H1 (cell line): Measurements from ENCODE around the gene NHS.

Experiments used
- BRCA1 ChIP-seq: IDR thresholded peaks from 2 replicates; pipeline ENCODE4 v1.6.1; 2012; ENCODE audit warnings: low read depth, low read length, improper control_type of control experiment
- CEBPB ChIP-seq: IDR thresholded peaks from 2 replicates; pipeline ENCODE4 v1.6.1; 2012; ENCODE audit warnings: low read depth, low read length
- KDM1A ChIP-seq: fragments of 200-600, 300-600 bp; sonication (generic); IDR thresholded peaks from 2 replicates; pipeline ENCODE4 v1.7.1; 2016; ENCODE audit warnings: mild to moderate bottlenecking, low read length, borderline replicate concordance
- POLR2A ChIP-seq, 2 experiments: IDR thresholded peaks; 1 replicate in 1 of 2; 2 replicates in 1 of 2; pipeline ENCODE4 v1.6.1; 2011; ENCODE audit warnings: low read depth in 2 of 2, low read length in 2 of 2, mild to moderate bottlenecking in 2 of 2; ENCODE audit errors: control extremely low read depth in 1 of 2
- RBBP5 ChIP-seq: IDR thresholded peaks from 2 replicates; pipeline ENCODE4 v1.7.1; 2012; ENCODE audit warnings: low read depth, mild to moderate bottlenecking, inconsistent platforms, low read length, moderate library complexity, borderline replicate concordance
- RFX5 ChIP-seq: IDR thresholded peaks from 2 replicates; pipeline ENCODE4 v1.6.1; 2011; ENCODE audit warnings: low read depth, low read length, improper control_type of control experiment, borderline replicate concordance
- SUZ12 ChIP-seq: fragments of 200-600 bp; sonication (generic); IDR thresholded peaks from 2 replicates; pipeline ENCODE4 v1.6.1; 2012; ENCODE audit warnings: mild to moderate bottlenecking, inconsistent platforms, low read length, moderate library complexity, mixed read lengths
- TF ChIP-seq, protein P1 (sequence below), 3 experiments: IDR thresholded peaks; 1 replicate in 2 of 3; 2 replicates in 1 of 3; pipeline versions ENCODE4 v1.5.1 to v1.6.1; 2011; ENCODE audit warnings: low read length in 3 of 3, mild to moderate bottlenecking in 3 of 3, inconsistent platforms in 2 of 3, low read depth in 1 of 3, moderate library complexity in 1 of 3; ENCODE audit not compliant: insufficient read depth in 1 of 3; ENCODE audit errors: control extremely low read depth in 1 of 3
- TF ChIP-seq, protein P2 (sequence below): IDR thresholded peaks from 2 replicates; pipeline ENCODE4 v1.6.1; 2012; ENCODE audit warnings: inconsistent platforms

DNA sequence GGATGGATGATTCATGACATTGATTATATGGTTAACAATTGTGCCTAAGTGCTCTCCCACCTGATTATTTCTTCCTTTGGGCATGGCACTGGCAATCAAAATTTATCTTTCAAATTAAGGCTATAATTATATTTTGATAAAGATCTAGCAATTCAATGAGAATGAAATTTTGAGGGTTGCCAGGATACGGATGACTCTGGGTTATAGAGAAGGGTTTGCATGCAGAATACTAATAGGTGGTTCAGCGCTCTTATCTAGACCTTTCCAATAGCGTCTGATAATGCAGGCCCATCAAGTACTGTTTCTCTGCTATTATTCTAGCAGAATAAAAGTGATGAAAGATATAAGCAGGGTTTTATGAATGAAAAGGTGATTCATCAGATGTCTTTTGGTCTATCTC lies 287.4 kb downstream of the NHS start:
- TF ChIP-seq BRCA1, result no peak
- no peak for TF ChIP-seq RBBP5
- no peak for TF ChIP-seq KDM1A
- TF ChIP-seq, protein P1, sequence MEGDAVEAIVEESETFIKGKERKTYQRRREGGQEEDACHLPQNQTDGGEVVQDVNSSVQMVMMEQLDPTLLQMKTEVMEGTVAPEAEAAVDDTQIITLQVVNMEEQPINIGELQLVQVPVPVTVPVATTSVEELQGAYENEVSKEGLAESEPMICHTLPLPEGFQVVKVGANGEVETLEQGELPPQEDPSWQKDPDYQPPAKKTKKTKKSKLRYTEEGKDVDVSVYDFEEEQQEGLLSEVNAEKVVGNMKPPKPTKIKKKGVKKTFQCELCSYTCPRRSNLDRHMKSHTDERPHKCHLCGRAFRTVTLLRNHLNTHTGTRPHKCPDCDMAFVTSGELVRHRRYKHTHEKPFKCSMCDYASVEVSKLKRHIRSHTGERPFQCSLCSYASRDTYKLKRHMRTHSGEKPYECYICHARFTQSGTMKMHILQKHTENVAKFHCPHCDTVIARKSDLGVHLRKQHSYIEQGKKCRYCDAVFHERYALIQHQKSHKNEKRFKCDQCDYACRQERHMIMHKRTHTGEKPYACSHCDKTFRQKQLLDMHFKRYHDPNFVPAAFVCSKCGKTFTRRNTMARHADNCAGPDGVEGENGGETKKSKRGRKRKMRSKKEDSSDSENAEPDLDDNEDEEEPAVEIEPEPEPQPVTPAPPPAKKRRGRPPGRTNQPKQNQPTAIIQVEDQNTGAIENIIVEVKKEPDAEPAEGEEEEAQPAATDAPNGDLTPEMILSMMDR (IDR thresholded peaks at IDR 0.05; ENCODE audit: control extremely low read depth in 1 of 3, insufficient read depth in 1 of 3, low read depth in 1 of 3, low read length in 3 of 3), result no peak
- no peak for TF ChIP-seq SUZ12
- TF ChIP-seq, protein P2, sequence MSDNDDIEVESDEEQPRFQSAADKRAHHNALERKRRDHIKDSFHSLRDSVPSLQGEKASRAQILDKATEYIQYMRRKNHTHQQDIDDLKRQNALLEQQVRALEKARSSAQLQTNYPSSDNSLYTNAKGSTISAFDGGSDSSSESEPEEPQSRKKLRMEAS, result no peak
- no peak for TF ChIP-seq CEBPB
- TF ChIP-seq POLR2A (IDR thresholded peaks at IDR 0.05; ENCODE audit: control extremely low read depth in 1 of 2, low read depth in 2 of 2, low read length in 2 of 2), result no peak
- no peak for TF ChIP-seq RFX5
